ENCODE measurements around the gene CD4.

The CD4 gene

DNA sequence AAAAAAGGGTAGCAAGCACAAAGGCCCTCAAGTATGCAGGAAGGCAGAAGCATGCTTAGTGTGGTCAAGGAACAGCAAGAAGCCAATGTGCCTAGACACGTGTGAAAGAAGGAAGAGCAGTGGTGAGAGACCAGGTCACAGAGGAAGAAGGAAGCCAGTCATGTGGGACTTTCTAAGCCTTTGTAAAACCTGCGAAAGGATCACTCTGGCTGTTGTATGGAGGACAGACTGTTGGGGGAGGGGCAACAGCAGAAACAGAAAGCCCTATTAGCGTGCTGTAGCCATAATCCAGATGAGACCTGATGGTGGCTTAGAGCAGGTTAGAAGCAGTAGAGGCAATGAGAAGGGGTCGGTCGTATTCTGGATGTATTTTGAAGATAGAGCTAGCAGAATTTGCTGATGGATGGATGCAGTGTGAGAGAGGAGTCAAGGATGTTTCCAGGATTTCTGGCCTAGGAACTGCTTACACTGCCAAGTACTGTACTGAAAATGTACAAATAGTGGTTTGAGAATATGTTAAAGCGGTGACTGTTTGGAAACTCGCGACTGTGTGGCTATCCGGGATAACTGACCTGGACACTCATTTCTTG lies 30.7 kb upstream of the CD4 start:
- Histone ChIP-seq H3K4me1 (ENCODE audit: control insufficient read depth, insufficient read depth, low read length) (peaks cover 6% of the 10 kb centered on the region; the same call in 1 of the 2 replicates), H3K27ac (ENCODE audit: extremely low read depth, low read depth, low read length) (no peak overlapping the region)

DNA sequence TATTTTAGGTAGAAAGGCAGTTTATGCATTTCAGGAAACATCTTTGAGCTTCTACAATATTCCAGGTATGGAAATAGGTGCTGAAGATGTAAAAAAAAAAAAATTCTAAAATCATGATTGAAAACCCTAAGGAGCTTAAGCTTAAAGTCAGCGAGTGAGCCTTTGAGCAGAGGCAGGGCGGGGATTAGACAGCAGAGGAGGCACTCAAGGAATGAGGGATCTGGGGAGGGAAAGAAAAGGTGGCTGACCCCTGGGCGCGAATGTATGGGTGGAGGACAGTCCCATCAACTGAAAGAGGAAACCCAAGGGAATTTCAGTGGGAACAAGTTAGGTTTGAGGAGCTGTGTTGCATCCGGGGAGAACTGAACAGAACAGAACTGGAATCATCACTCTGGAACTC lies 29.6 kb upstream of the CD4 start:
- no peak for TF ChIP-seq ZNF112 (tag by site-specific recombination; IDR thresholded peaks at IDR 0.05)
- POLR2A ChIA-PET = interaction anchor here (1.1 kb wide), 1 partner anchor 9 kb away, joined by 3 read pairs; no protein-coding TSS in a partner anchor
- Histone ChIP-seq H3K9me3 (ENCODE audit: control insufficient read depth, insufficient read depth, low read depth, low read length) (no peaks in the 10 kb centered on the region), H3K4me3 (ENCODE audit: low read depth, low read length) (no peak overlapping the region), H3K27ac (ENCODE audit: extremely low read depth, low read depth, low read length) (no peak overlapping the region), H3K4me1 (ENCODE audit: control insufficient read depth, insufficient read depth, low read length) (peaks cover 12% of the 10 kb centered on the region), H3K36me3 (ENCODE audit: control insufficient read depth in 2 of 2, insufficient read depth in 1 of 2, low read length in 2 of 2) (no peaks in the 10 kb centered on the region)
- CTCF ChIA-PET = interaction anchor here (0.6 to 2.9 kb wide), 3 partner anchors 15 to 207 kb away, joined by 3 to 13 read pairs (median 3); no protein-coding TSS in a partner anchor

More for the DNA sequence above, 30.7 kb upstream of the CD4 start:
- ChIA-PET POLR2A (interaction anchor here (1.1 to 1.7 kb wide), 3 partner anchors 8 to 93 kb away, joined by 3 to 4 read pairs (median 3); partner anchors contain the start of genes CDCA3, PTMS and USP5), CTCF (interaction anchor here (0.6 to 2.9 kb wide), 2 partner anchors 62 to 67 kb away, joined by 3 to 13 read pairs; no protein-coding TSS in a partner anchor)
- no peak overlapping the region for H3K4me3 ChIP-seq (ENCODE audit: low read depth, low read length)
- H3K36me3 ChIP-seq (ENCODE audit: control insufficient read depth in 2 of 2, insufficient read depth in 1 of 2, low read length in 2 of 2) = no peaks in the 10 kb centered on the region
- TF ChIP-seq, protein P1, sequence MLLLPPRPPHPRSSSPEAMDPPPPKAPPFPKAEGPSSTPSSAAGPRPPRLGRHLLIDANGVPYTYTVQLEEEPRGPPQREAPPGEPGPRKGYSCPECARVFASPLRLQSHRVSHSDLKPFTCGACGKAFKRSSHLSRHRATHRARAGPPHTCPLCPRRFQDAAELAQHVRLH (tag by site-specific recombination; IDR thresholded peaks at IDR 0.05) = 0 out of 2 replicates have a peak, but pooled peaks have one; percentile 14
- TF ChIP-seq, protein P2, sequence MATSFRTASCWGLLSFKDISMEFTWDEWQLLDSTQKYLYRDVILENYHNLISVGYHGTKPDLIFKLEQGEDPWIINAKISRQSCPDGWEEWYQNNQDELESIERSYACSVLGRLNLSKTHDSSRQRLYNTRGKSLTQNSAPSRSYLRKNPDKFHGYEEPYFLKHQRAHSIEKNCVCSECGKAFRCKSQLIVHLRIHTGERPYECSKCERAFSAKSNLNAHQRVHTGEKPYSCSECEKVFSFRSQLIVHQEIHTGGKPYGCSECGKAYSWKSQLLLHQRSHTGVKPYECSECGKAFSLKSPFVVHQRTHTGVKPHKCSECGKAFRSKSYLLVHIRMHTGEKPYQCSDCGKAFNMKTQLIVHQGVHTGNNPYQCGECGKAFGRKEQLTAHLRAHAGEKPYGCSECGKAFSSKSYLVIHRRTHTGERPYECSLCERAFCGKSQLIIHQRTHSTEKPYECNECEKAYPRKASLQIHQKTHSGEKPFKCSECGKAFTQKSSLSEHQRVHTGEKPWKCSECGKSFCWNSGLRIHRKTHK (tag by site-specific recombination; IDR thresholded peaks at IDR 0.05) = no peak
- H3K9me3 ChIP-seq (ENCODE audit: control insufficient read depth, insufficient read depth, low read depth, low read length) = no peaks in the 10 kb centered on the region

DNA sequence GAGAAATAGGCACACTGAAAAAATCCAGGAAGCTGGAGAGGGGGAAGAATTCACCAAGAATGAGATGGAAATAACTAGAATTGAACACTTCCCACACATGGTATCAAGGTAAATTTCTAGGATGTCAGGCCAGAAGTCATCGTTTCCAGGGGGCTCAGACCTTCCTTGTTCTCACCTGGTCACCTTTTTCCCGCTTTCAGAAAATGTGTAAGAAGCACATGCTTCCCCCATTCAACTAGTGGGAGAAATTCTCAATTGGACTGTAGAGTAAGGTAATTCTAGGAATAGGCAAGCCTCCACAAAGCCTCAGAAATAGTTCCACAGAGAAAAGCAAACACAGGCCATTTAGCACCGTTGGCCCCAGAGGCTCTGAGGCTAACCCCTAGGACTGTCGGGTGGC lies 25.9 kb upstream of the CD4 start:
- Histone ChIP-seq H3K4me1 (ENCODE audit: control insufficient read depth, insufficient read depth, low read length) (peaks cover 23% of the 10 kb centered on the region), H3K27ac (ENCODE audit: extremely low read depth, low read depth, low read length) (peak overlapping the region; percentile 73), H3K4me3 (ENCODE audit: low read depth, low read length) (no peak overlapping the region), H3K36me3 (ENCODE audit: control insufficient read depth in 2 of 2, insufficient read depth in 1 of 2, low read length in 2 of 2) (no peaks in the 10 kb centered on the region), H3K9me3 (ENCODE audit: control insufficient read depth, insufficient read depth, low read depth, low read length) (no peaks in the 10 kb centered on the region)
- CTCF ChIA-PET = interaction anchor here (3.1 kb wide), 1 partner anchor 10 kb away, joined by 27 read pairs; the partner anchor contains the start of gene MLF2
- POLR2A ChIA-PET = interaction anchor here (0.8 to 1.0 kb wide), 2 partner anchors 31 to 40 kb away, joined by 3 to 4 read pairs; partner anchors contain the start of gene COPS7A
- TF ChIP-seq, protein P3, sequence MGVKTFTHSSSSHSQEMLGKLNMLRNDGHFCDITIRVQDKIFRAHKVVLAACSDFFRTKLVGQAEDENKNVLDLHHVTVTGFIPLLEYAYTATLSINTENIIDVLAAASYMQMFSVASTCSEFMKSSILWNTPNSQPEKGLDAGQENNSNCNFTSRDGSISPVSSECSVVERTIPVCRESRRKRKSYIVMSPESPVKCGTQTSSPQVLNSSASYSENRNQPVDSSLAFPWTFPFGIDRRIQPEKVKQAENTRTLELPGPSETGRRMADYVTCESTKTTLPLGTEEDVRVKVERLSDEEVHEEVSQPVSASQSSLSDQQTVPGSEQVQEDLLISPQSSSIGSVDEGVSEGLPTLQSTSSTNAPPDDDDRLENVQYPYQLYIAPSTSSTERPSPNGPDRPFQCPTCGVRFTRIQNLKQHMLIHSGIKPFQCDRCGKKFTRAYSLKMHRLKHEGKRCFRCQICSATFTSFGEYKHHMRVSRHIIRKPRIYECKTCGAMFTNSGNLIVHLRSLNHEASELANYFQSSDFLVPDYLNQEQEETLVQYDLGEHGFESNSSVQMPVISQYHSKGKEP (tag by site-specific recombination; IDR thresholded peaks at IDR 0.05) = no peak
- TF ChIP-seq SCRT2 (tag by site-specific recombination; IDR thresholded peaks at IDR 0.05) = peak; percentile 78; the same call in 1 of the 2 replicates
- no peak for TF ChIP-seq ZNF2 (tag by site-specific recombination; IDR thresholded peaks at IDR 0.05)
- TF ChIP-seq, protein P4, sequence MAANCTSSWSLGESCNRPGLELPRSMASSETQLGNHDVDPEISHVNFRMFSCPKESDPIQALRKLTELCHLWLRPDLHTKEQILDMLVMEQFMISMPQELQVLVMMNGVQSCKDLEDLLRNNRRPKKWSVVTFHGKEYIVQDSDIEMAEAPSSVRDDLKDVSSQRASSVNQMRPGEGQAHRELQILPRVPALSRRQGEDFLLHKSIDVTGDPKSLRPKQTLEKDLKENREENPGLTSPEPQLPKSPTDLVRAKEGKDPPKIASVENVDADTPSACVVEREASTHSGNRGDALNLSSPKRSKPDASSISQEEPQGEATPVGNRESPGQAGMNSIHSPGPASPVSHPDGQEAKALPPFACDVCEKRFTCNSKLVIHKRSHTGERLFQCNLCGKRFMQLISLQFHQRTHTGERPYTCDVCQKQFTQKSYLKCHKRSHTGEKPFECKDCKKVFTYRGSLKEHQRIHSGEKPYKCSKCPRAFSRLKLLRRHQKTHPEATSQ (tag by site-specific recombination; IDR thresholded peaks at IDR 0.05) = no peak
- TF ChIP-seq ZNF239 (tag by site-specific recombination; IDR thresholded peaks at IDR 0.05) = no peak
- TF ChIP-seq ZEB2 (tag by site-specific recombination; IDR thresholded peaks at IDR 0.05) = no peak
- TF ChIP-seq ZNF121 (tag by site-specific recombination; IDR thresholded peaks at IDR 0.05) = no peak
- no peak for TF ChIP-seq ZNF830 (tag by site-specific recombination; IDR thresholded peaks at IDR 0.05; ENCODE audit: low read depth)
- TF ChIP-seq TRIM28 (IDR thresholded peaks at IDR 0.05; ENCODE audit: borderline replicate concordance, low read length) = no peak
- 0 out of 2 replicates have a peak, but pooled peaks have one; percentile 36 for TF ChIP-seq SCRT1 (tag by site-specific recombination; IDR thresholded peaks at IDR 0.05; ENCODE audit: borderline replicate concordance)
- TF ChIP-seq, protein P5, sequence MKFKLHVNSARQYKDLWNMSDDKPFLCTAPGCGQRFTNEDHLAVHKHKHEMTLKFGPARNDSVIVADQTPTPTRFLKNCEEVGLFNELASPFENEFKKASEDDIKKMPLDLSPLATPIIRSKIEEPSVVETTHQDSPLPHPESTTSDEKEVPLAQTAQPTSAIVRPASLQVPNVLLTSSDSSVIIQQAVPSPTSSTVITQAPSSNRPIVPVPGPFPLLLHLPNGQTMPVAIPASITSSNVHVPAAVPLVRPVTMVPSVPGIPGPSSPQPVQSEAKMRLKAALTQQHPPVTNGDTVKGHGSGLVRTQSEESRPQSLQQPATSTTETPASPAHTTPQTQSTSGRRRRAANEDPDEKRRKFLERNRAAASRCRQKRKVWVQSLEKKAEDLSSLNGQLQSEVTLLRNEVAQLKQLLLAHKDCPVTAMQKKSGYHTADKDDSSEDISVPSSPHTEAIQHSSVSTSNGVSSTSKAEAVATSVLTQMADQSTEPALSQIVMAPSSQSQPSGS (tag by site-specific recombination; IDR thresholded peaks at IDR 0.05; ENCODE audit: low read depth) = no peak
- TF ChIP-seq, protein P6, sequence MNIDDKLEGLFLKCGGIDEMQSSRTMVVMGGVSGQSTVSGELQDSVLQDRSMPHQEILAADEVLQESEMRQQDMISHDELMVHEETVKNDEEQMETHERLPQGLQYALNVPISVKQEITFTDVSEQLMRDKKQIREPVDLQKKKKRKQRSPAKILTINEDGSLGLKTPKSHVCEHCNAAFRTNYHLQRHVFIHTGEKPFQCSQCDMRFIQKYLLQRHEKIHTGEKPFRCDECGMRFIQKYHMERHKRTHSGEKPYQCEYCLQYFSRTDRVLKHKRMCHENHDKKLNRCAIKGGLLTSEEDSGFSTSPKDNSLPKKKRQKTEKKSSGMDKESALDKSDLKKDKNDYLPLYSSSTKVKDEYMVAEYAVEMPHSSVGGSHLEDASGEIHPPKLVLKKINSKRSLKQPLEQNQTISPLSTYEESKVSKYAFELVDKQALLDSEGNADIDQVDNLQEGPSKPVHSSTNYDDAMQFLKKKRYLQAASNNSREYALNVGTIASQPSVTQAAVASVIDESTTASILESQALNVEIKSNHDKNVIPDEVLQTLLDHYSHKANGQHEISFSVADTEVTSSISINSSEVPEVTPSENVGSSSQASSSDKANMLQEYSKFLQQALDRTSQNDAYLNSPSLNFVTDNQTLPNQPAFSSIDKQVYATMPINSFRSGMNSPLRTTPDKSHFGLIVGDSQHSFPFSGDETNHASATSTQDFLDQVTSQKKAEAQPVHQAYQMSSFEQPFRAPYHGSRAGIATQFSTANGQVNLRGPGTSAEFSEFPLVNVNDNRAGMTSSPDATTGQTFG (tag by site-specific recombination; IDR thresholded peaks at IDR 0.05; ENCODE audit: borderline replicate concordance) = no peak
- no peak for TF ChIP-seq ZNF521 (tag by site-specific recombination; IDR thresholded peaks at IDR 0.05)
- no peak for TF ChIP-seq ZNF664 (tag by site-specific recombination; IDR thresholded peaks at IDR 0.05)
- TF ChIP-seq WT1 (tag by site-specific recombination; IDR thresholded peaks at IDR 0.05) = no peak
- TF ChIP-seq ZNF747 (tag by site-specific recombination; IDR thresholded peaks at IDR 0.05) = no peak
